GM10266 (cell line): Measurements from ENCODE around the gene YPEL1.

ENCODE experiments used
- DNase-seq: peaks from one replicate; pipeline ENCODE4 v3.0.0; 2012; ENCODE audit errors: extremely low spot score
- TF ChIP-seq, protein P1 (sequence below): IDR thresholded peaks from 2 replicates; pipeline ENCODE4 v1.5.1; 2012; ENCODE audit warnings: mild to moderate bottlenecking, low read depth; ENCODE audit not compliant: control insufficient read depth, insufficient read depth; ENCODE audit errors: missing control alignments

The YPEL1 gene

GRCh38 chr22:21766691-21767462, 31.3 kb upstream of the YPEL1 start:
- DNase-seq: peak; percentile 55

DNA sequence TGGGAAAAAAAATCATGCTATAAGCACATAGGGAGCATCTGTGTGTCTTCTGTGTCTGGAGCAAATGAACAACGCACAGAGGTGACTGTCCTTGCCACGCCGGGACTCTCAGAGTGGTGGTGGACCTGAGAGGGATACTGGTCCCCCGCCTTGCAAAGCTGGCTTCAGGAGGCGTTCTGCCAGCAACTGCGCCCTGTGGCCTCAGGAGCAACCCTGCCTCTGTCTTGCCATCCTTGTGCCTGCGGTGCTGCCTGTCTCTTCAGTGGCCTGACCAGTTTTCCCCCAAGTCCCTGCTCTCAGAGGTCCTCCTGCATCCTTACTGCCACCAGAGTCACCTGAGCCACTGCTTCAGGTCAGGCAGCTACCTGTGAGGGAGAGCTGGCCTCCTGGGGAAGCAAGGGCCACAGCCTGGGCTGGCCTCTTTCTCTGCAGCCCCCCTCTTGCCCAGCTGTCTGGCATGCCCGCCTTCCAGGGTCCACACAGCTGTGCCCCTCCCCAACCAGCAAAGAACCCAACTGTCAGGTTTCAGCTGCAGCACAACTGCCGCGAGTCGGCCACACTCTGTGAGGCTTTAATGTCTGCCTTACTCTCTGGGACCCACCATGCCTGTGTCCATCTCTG, 30.4 kb upstream of the YPEL1 start:
- TF ChIP-seq, protein P1, sequence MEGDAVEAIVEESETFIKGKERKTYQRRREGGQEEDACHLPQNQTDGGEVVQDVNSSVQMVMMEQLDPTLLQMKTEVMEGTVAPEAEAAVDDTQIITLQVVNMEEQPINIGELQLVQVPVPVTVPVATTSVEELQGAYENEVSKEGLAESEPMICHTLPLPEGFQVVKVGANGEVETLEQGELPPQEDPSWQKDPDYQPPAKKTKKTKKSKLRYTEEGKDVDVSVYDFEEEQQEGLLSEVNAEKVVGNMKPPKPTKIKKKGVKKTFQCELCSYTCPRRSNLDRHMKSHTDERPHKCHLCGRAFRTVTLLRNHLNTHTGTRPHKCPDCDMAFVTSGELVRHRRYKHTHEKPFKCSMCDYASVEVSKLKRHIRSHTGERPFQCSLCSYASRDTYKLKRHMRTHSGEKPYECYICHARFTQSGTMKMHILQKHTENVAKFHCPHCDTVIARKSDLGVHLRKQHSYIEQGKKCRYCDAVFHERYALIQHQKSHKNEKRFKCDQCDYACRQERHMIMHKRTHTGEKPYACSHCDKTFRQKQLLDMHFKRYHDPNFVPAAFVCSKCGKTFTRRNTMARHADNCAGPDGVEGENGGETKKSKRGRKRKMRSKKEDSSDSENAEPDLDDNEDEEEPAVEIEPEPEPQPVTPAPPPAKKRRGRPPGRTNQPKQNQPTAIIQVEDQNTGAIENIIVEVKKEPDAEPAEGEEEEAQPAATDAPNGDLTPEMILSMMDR: no peak
- no peak for DNase-seq

More at GRCh38 chr22:21766691-21767462, 31.3 kb upstream of the YPEL1 start:
- TF ChIP-seq, protein P1: peak; percentile 4

DNA sequence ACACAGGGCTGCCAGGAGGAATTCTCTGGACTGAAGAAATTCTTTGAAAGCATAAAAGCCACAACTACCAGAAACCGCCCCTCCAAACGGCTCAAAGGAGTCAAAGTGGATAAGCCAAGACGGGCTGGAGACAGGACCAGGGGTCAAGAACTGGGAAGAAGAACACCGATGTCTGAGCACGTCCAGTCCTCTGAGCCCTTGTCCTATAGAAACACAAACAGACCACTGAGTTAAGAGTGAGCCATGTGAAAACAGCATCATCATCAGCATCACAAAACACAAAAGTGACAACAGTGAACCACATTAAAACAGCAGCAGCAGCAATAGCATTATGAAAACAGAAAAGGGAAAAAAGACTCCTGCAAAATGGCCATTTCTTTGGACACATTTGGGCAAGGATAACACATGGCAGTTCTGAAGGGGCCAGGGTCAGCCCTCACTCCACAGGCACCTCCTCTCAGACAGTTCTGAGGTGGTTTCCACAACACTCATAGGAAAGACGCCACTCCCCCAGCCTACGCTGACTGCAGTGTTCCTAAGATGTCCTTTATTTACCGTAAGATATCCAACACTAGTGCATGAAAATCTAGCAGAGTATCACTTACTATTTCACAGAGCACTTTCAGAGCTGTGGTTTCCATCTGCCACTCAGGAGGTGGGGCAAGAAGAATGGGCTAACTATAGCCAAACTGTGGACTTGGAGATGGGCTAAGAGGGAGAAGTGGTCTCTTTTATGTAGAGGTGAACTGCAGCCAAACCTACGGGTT, 28.6 kb upstream of the YPEL1 start:
- no peak for DNase-seq
- TF ChIP-seq, protein P1: no peak

- DNase-seq: peak; percentile 51
- TF ChIP-seq, protein P1: no peak
Measured at GRCh38 chr22:21762712-21763581, 27.4 kb upstream of the YPEL1 start.

DNA sequence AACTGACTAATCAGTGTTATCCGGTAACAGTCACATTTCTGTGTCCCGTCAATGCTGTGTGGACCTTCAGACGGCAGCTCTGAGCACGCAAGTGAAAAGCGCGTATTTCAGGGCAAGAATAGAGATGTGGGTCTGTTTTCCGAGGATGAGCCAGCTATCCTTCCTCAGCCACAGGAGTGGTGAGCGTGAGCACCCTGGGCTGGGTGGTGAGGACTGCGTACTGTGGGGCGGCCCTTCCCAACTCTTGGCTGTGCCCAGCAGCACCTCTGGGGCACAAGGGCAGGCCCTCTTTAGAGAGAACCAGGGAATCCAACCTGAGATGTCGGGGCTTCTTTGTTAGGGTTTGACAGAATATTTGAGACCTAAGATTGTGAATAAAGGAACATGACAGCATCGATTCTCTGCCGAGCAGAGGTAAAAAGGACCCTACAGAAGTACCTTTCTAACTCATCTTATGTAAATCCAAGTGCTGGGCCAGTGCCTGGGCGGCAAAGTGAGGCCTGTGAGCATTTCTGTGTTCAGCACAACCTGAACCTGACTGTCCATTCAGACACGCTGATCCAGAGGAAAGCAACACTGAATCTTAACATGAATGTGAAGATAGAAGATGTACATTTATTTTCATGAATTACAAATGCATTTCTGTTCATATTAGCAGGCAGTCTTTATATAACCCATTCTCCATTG, 26.5 kb upstream of the YPEL1 start:
- no peak for DNase-seq
- TF ChIP-seq, protein P1: no peak

DNA sequence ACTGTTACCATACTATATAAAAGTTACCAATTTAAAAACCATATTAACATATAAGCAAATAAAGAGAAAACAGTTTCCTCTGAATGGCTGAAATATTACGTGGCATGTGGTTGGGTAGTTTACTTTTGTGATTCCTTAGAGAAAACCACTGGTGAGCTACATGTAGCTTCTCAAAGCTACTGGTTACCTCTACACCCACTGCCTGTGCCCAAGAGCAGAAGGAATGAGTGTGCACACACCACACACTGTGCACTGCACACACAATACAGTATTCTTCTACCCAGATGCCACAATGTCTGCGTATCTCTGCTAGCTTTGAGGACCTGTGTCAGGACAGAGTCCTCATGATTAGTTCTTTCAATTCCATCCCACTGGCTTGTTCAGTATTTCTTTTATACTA, 25.5 kb upstream of the YPEL1 start:
- TF ChIP-seq, protein P1: no peak
- DNase-seq: no peak
